H9 (cell line): ENCODE results near the gene SETBP1. TPM values are rescaled to one million over a fixed set of nuclear protein-coding genes. Genes with fewer than 3 reads are reported as not detected.

Source experiments
- DNase-seq: peaks from one replicate; pipeline ENCODE4 v3.0.0-alpha.2; 2017
- H2AFZ ChIP-seq: one replicate; pipeline ENCODE4 v1.6.1; 2013; ENCODE audit warnings: mild to moderate bottlenecking, low read length, control low read depth, moderate library complexity
- H2AK5ac ChIP-seq: 2 replicates; pipeline ENCODE4 v1.6.1; 2013; ENCODE audit warnings: low read length, control low read depth, mixed read lengths; ENCODE audit not compliant: insufficient read length
- H2BK120ac ChIP-seq: one replicate; pipeline ENCODE4 v1.6.1; 2013; ENCODE audit warnings: low read depth, mild to moderate bottlenecking, low read length, control low read depth, inconsistent platforms; ENCODE audit not compliant: poor library complexity, severe bottlenecking
- H2BK12ac ChIP-seq: 2 replicates; pipeline ENCODE4 v1.6.1; 2013; ENCODE audit warnings: low read length, control low read depth, mixed read lengths, low read depth; ENCODE audit not compliant: insufficient read length
- H2BK15ac ChIP-seq: 2 replicates; pipeline ENCODE4 v1.6.1; 2013; ENCODE audit warnings: low read depth, low read length, control low read depth
- H2BK20ac ChIP-seq: one replicate; pipeline ENCODE4 v1.6.1; 2013; ENCODE audit warnings: low read depth, mild to moderate bottlenecking, low read length, control low read depth, inconsistent platforms; ENCODE audit not compliant: poor library complexity, severe bottlenecking
- H2BK5ac ChIP-seq: 2 replicates; pipeline ENCODE4 v1.6.1; 2013; ENCODE audit warnings: low read length, control low read depth, mixed read lengths; ENCODE audit not compliant: insufficient read length
- H3K14ac ChIP-seq: 2 replicates; pipeline ENCODE4 v1.6.1; 2013; ENCODE audit warnings: low read length, control low read depth; ENCODE audit not compliant: insufficient read depth
- H3K18ac ChIP-seq: 2 replicates; pipeline ENCODE4 v1.6.1; 2013; ENCODE audit warnings: low read depth, mild to moderate bottlenecking, mixed read lengths, low read length, control low read depth; ENCODE audit not compliant: insufficient read length
- H3K23ac ChIP-seq: 2 replicates; pipeline ENCODE4 v1.6.1; 2013; ENCODE audit warnings: low read length, control low read depth, mixed read lengths, low read depth; ENCODE audit not compliant: insufficient read length
- H3K23me2 ChIP-seq: 2 replicates; pipeline ENCODE4 v1.6.1; 2013; ENCODE audit warnings: low read depth, mild to moderate bottlenecking, mixed read lengths, low read length, control low read depth; ENCODE audit not compliant: insufficient read length, poor library complexity, severe bottlenecking
- H3K27ac ChIP-seq: 2 replicates; pipeline ENCODE4 v1.5.1; 2013; ENCODE audit warnings: low read length, control low read depth, mixed read lengths, low read depth; ENCODE audit not compliant: insufficient read length
- H3K27me3 ChIP-seq: 2 replicates; pipeline ENCODE4 v1.6.1; 2013; ENCODE audit warnings: low read length, control low read depth, inconsistent platforms; ENCODE audit not compliant: insufficient read depth
- H3K4ac ChIP-seq: 2 replicates; pipeline ENCODE4 v1.6.1; 2013; ENCODE audit warnings: low read depth, mild to moderate bottlenecking, control low read depth, inconsistent platforms, low read length, moderate library complexity
- H3K4me1 ChIP-seq: 2 replicates; pipeline ENCODE4 v1.6.1; 2013; ENCODE audit warnings: low read length, control low read depth, inconsistent platforms; ENCODE audit not compliant: insufficient read depth
- H3K4me2 ChIP-seq: 2 replicates; pipeline ENCODE4 v1.6.1; 2013; ENCODE audit warnings: low read length, control low read depth, mixed read lengths; ENCODE audit not compliant: insufficient read length, insufficient read depth
- H3K56ac ChIP-seq: 2 replicates; pipeline ENCODE4 v1.6.1; 2013; ENCODE audit warnings: low read depth, mild to moderate bottlenecking, mixed read lengths, low read length, control low read depth; ENCODE audit not compliant: insufficient read length
- H3K79me1 ChIP-seq: 2 replicates; pipeline ENCODE4 v1.6.1; 2013; ENCODE audit warnings: low read depth, mild to moderate bottlenecking, moderate library complexity, low read length, control low read depth, inconsistent platforms; ENCODE audit not compliant: insufficient read depth, poor library complexity, severe bottlenecking
- H3K79me2 ChIP-seq: 2 replicates; pipeline ENCODE4 v1.6.1; 2013; ENCODE audit warnings: low read length, control low read depth, inconsistent platforms; ENCODE audit not compliant: insufficient read depth
- H3K9ac ChIP-seq: 2 replicates; pipeline ENCODE4 v1.6.1; 2013; ENCODE audit warnings: low read length, control low read depth, mixed read lengths; ENCODE audit not compliant: insufficient read length; ENCODE audit errors: extremely low read depth
- H3K9me3 ChIP-seq: one replicate; pipeline ENCODE4 v1.6.1; 2013; ENCODE audit warnings: low read depth, low read length, inconsistent platforms; ENCODE audit not compliant: control insufficient read depth
- H3T11ph ChIP-seq: one replicate; pipeline ENCODE4 v1.6.1; 2013; ENCODE audit warnings: mild to moderate bottlenecking, low read length, control low read depth, inconsistent platforms
- H4K20me1 ChIP-seq: one replicate; pipeline ENCODE4 v1.6.1; 2013; ENCODE audit not compliant: control insufficient read depth, insufficient read length, insufficient read depth
- H4K5ac ChIP-seq: 2 replicates; pipeline ENCODE4 v1.6.1; 2013; ENCODE audit warnings: low read depth, mild to moderate bottlenecking, mixed read lengths, low read length, control low read depth; ENCODE audit not compliant: insufficient read length
- H4K8ac ChIP-seq: replicated peaks from 2 replicates; pipeline ENCODE4 v1.6.1; 2013; ENCODE audit warnings: low read length, control low read depth, mixed read lengths, low read depth; ENCODE audit not compliant: insufficient read length
- H4K91ac ChIP-seq: 2 replicates; pipeline ENCODE4 v1.6.1; 2013; ENCODE audit warnings: low read depth, mild to moderate bottlenecking, moderate library complexity, mixed read lengths, low read length, control low read depth; ENCODE audit not compliant: insufficient read length
- H3K27ac Mint-ChIP-seq, 3 experiments: 2 replicates in 2 of 3; 3 replicates in 1 of 3; pipeline ENCODE4 v1.8.0; 2020 to 2021; ENCODE audit warnings: mixed read lengths in 3 of 3, mild to moderate bottlenecking in 1 of 3, moderate library complexity in 1 of 3
- H3K27me3 Mint-ChIP-seq: 2 replicates; pipeline ENCODE4 v1.8.0; 2021; ENCODE audit warnings: low read depth, mild to moderate bottlenecking, moderate library complexity, mixed read lengths
- H3K36me3 Mint-ChIP-seq, 3 experiments: 2 replicates in 2 of 3; 3 replicates in 1 of 3; pipeline ENCODE4 v1.8.0; 2020 to 2021; ENCODE audit warnings: low read depth in 3 of 3, mixed read lengths in 3 of 3; ENCODE audit not compliant: insufficient read depth in 1 of 3
- H3K4me1 Mint-ChIP-seq, 2 experiments: 2 replicates each; pipeline ENCODE4 v1.8.0; 2020; ENCODE audit warnings: mixed read lengths in 2 of 2
- H3K4me3 Mint-ChIP-seq, 2 experiments: 2 replicates in 1 of 2; 3 replicates in 1 of 2; pipeline ENCODE4 v1.8.0; 2020 to 2021; ENCODE audit warnings: mild to moderate bottlenecking in 2 of 2, mixed read lengths in 2 of 2, moderate library complexity in 1 of 2
- H3K9me3 Mint-ChIP-seq, 2 experiments: 2 replicates in 1 of 2; 3 replicates in 1 of 2; pipeline ENCODE4 v1.8.0; 2020; ENCODE audit warnings: mild to moderate bottlenecking in 2 of 2, mixed read lengths in 2 of 2, moderate library complexity in 1 of 2
- WGBS: extraction: QIAGEN DNeasy Blood & Tissue Kit; methylation state at CpG from one replicate; pipeline ENCODE4 v1.1.7; 2013; ENCODE audit warnings: missing lambda C conversion rate, low lambda C conversion rate, mixed read lengths; ENCODE audit not compliant: insufficient read length; ENCODE audit errors: extremely low coverage; 5-methylcytosine and 5-hydroxymethylcytosine counted together
- total RNA-seq: library from RNA; stranded (reverse); gene quantifications from 2 replicates; pipeline ENCODE4 v1.2.1, GENCODE V29; 2021
- TF ChIP-seq, protein P1 (sequence below): fragments of 200-600 bp; sonication (generic); conservative IDR thresholded peaks from 3 replicates; pipeline ENCODE4 v1.8.0; 2021; ENCODE audit warnings: antibody characterized with exemption, mild to moderate bottlenecking

The SETBP1 gene
- total RNA-seq, 1 experiment from 2014 or later = 4.6 TPM

DNA sequence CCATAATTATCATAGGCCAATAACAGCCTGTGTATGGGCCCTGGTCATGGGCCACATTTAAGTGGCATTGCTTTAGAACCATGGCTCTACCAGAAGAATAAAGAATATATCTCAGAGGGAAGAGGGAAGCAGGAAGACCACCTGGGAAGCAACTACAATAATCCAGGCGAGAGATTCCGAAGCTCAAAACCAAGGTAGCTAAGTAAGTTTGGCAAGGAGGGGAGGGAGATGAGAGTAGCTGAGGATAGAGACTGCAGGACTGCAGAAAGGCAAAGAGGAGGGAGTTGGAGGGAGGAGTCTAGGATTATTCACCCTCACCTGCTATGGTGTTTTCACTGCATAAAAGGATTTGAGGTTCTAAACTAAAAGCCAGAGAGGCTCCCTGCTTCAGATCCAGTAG is 293.5 kb downstream of the SETBP1 start:
- no peaks in the 10 kb centered on the region; a peak in 1 of 5 replicates for H3K9me3 Mint-ChIP-seq

More for the DNA sequence above, 293.5 kb downstream of the SETBP1 start:
- H3K9me3 ChIP-seq = no peaks in the 10 kb centered on the region
- no peak overlapping the region for H3T11ph ChIP-seq
- H3K18ac ChIP-seq = no peak overlapping the region
- no peak overlapping the region for H2BK15ac ChIP-seq
- H3K79me1 ChIP-seq = no peaks in the 10 kb centered on the region
- Mint-ChIP-seq H3K27ac (no peak overlapping the region), H3K4me3 (no peak overlapping the region), H3K36me3 (no peaks in the 10 kb centered on the region), H3K27me3 (peaks cover 5% of the 10 kb centered on the region), H3K4me1 (peaks cover 15 to 18% of the 10 kb centered on the region in 2 experiments)
- H4K91ac ChIP-seq = no peak overlapping the region
- WGBS = no CpG with 5 or more reads among the region's 2 CpGs
- H3K27me3 ChIP-seq = no peaks in the 10 kb centered on the region
- no peak overlapping the region for H3K27ac ChIP-seq
- no peak overlapping the region for H3K4me2 ChIP-seq
- H3K4me1 ChIP-seq = peaks cover 8% of the 10 kb centered on the region; the same call in 1 of the 2 replicates
- no peak overlapping the region for H4K8ac ChIP-seq
- no peak overlapping the region for H3K9ac ChIP-seq
- H3K56ac ChIP-seq = no peak overlapping the region
- H3K4ac ChIP-seq = no peak overlapping the region
- no peak overlapping the region for H2BK120ac ChIP-seq
- no peak overlapping the region for H2BK12ac ChIP-seq
- TF ChIP-seq, protein P1, sequence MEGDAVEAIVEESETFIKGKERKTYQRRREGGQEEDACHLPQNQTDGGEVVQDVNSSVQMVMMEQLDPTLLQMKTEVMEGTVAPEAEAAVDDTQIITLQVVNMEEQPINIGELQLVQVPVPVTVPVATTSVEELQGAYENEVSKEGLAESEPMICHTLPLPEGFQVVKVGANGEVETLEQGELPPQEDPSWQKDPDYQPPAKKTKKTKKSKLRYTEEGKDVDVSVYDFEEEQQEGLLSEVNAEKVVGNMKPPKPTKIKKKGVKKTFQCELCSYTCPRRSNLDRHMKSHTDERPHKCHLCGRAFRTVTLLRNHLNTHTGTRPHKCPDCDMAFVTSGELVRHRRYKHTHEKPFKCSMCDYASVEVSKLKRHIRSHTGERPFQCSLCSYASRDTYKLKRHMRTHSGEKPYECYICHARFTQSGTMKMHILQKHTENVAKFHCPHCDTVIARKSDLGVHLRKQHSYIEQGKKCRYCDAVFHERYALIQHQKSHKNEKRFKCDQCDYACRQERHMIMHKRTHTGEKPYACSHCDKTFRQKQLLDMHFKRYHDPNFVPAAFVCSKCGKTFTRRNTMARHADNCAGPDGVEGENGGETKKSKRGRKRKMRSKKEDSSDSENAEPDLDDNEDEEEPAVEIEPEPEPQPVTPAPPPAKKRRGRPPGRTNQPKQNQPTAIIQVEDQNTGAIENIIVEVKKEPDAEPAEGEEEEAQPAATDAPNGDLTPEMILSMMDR = no peak
- no peak overlapping the region for H3K23ac ChIP-seq
- no peaks in the 10 kb centered on the region for H4K20me1 ChIP-seq
- H3K14ac ChIP-seq = no peak overlapping the region
- no peak overlapping the region for H2AFZ ChIP-seq
- no peak for DNase-seq
- no peak overlapping the region for H2BK5ac ChIP-seq
- no peak overlapping the region for H2BK20ac ChIP-seq
- no peaks in the 10 kb centered on the region for H3K79me2 ChIP-seq
- H2AK5ac ChIP-seq = no peak overlapping the region
- H3K23me2 ChIP-seq = no peaks in the 10 kb centered on the region
- no peak overlapping the region for H4K5ac ChIP-seq
